HUDEP-2 (cell line): ENCODE results near the gene PIK3CA.
A peak's percentile ranks its signal among the peaks of the same experiment; 100 is the strongest.
"Not testable (repeated sequence)": the region's sequence is repeated elsewhere in the genome, so short reads cannot be mapped to it uniquely, and the experiment has no call there.

Source experiments
- DNase-seq, 76 experiments: peaks; one replicate each; lab custom pipeline; 2025; ENCODE audit not compliant: unreplicated experiment in 76 of 76; lab: John Stamatoyannopoulos, UW

The PIK3CA gene

GRCh38 chr3:179147873-179148615, at the start of gene PIK3CA:
Gene PIK3CA, plus strand, starts transcription at chr3:179148357. Its CDS starts 50,469 bp downstream, at chr3:179198826.
- DNase-seq = peak in 75 of 76 experiments; percentile 56 to 97 (median 91)

GRCh38 chr3:179098388-179099077, 49.6 kb upstream of the PIK3CA start:
- no peak for DNase-seq

GRCh38 chr3:179100652-179101051, 47.5 kb upstream of the PIK3CA start:
- peak in 54 of 76 experiments; percentile 2 to 73 (median 30) for DNase-seq

GRCh38 chr3:179105881-179106280, 42.3 kb upstream of the PIK3CA start:
- no peak for DNase-seq

- DNase-seq = no peak
Measured at GRCh38 chr3:179107617-179108016, 40.5 kb upstream of the PIK3CA start.

GRCh38 chr3:179108086-179108485, 40.1 kb upstream of the PIK3CA start:
- DNase-seq = no peak

- DNase-seq = no peak
Measured at GRCh38 chr3:179113903-179114302, 34.3 kb upstream of the PIK3CA start.

GRCh38 chr3:179115444-179115843, 32.7 kb upstream of the PIK3CA start:
- not testable (repeated sequence) for DNase-seq

GRCh38 chr3:179116816-179117215, 31.3 kb upstream of the PIK3CA start:
- DNase-seq = no peak

GRCh38 chr3:179132191-179132890, 15.8 kb upstream of the PIK3CA start:
- DNase-seq = not testable (repeated sequence)

GRCh38 chr3:179133575-179133974, 14.6 kb upstream of the PIK3CA start:
- DNase-seq = no peak

- no peak for DNase-seq
Measured at GRCh38 chr3:179136195-179136594, 12.0 kb upstream of the PIK3CA start.

- no peak for DNase-seq
Measured at GRCh38 chr3:179141890-179142289, 6.3 kb upstream of the PIK3CA start.

- DNase-seq = peak in 39 of 76 experiments; percentile 0 to 65 (median 41)
Measured at GRCh38 chr3:179146911-179147513, 1.1 kb upstream of the PIK3CA start.

GRCh38 chr3:179147514-179147872, 664 bp upstream of the PIK3CA start:
- peak in 11 of 76 experiments; percentile 7 to 48 (median 28) for DNase-seq

GRCh38 chr3:179148616-179149405, 654 bp downstream of the PIK3CA start:
- DNase-seq = peak in 45 of 76 experiments; percentile 3 to 61 (median 33)

GRCh38 chr3:179149406-179149867, 1.3 kb downstream of the PIK3CA start:
- peak in 11 of 76 experiments; percentile 1 to 33 (median 10) for DNase-seq

GRCh38 chr3:179149951-179150350, 1.8 kb downstream of the PIK3CA start:
- DNase-seq = peak in 12 of 76 experiments; percentile 2 to 39 (median 18)

- no peak for DNase-seq
Measured at GRCh38 chr3:179150610-179151009, 2.5 kb downstream of the PIK3CA start.

- no peak for DNase-seq
Measured at GRCh38 chr3:179151474-179151873, 3.3 kb downstream of the PIK3CA start.
